8988T (cell line): ENCODE results near the gene AVP.
"Not testable (repeated sequence)": the region's sequence is repeated elsewhere in the genome, so short reads cannot be mapped to it uniquely, and the experiment has no call there.

Experiments
- DNase-seq: peaks from one replicate; pipeline ENCODE4 v3.0.0; 2011

AVP gene

GRCh38 chr20:3084283-3084985, at the start of gene AVP:
AVP (minus strand) TSS chr20:3084724; CDS start chr20:3084674, 50 bp downstream.
- peak; percentile 36 for DNase-seq

- no peak for DNase-seq
Observed at GRCh38 chr20:3134151-3134550, 49.6 kb upstream of the AVP start.

GRCh38 chr20:3133155-3133554, 48.6 kb upstream of the AVP start:
- no peak for DNase-seq

- DNase-seq = no peak
Observed at GRCh38 chr20:3130051-3130600, 45.6 kb upstream of the AVP start.

- no peak for DNase-seq
Observed at GRCh38 chr20:3129094-3129493, 44.6 kb upstream of the AVP start.

GRCh38 chr20:3128275-3128984, 43.9 kb upstream of the AVP start:
- DNase-seq = no peak

- no peak for DNase-seq
Observed at GRCh38 chr20:3126527-3126859, 42.0 kb upstream of the AVP start.

GRCh38 chr20:3125776-3126526, 41.4 kb upstream of the AVP start:
- not testable (repeated sequence) for DNase-seq

GRCh38 chr20:3124773-3125560, 40.4 kb upstream of the AVP start:
- not testable (repeated sequence) for DNase-seq

GRCh38 chr20:3124163-3124562, 39.6 kb upstream of the AVP start:
- DNase-seq = not testable (repeated sequence)

- DNase-seq = no peak
Observed at GRCh38 chr20:3123542-3123941, 39.0 kb upstream of the AVP start.

- DNase-seq = no peak
Observed at GRCh38 chr20:3121955-3122610, 37.6 kb upstream of the AVP start.

GRCh38 chr20:3121271-3121911, 36.9 kb upstream of the AVP start:
- DNase-seq = no peak

- no peak for DNase-seq
Observed at GRCh38 chr20:3119044-3119443, 34.5 kb upstream of the AVP start.

GRCh38 chr20:3117839-3118379, 33.4 kb upstream of the AVP start:
- DNase-seq = peak; percentile 34

GRCh38 chr20:3116341-3116740, 31.8 kb upstream of the AVP start:
- DNase-seq = no peak

- peak; percentile 88 for DNase-seq
Observed at GRCh38 chr20:3115190-3116107, 30.9 kb upstream of the AVP start.

- no peak for DNase-seq
Observed at GRCh38 chr20:3111995-3112394, 27.5 kb upstream of the AVP start.

GRCh38 chr20:3111507-3111906, 27.0 kb upstream of the AVP start:
- DNase-seq = no peak
